HepG2 (cell line): Measurements from ENCODE around the gene SLC30A4. TPM values are rescaled to one million over a fixed set of nuclear protein-coding genes. Genes with fewer than 3 reads are reported as not detected.

ENCODE experiments used
- HNF4G ChIP-seq, 2 experiments: sonication (generic) in 1 of 2; formaldehyde crosslinking in 1 of 2; IDR thresholded peaks; 2 replicates each; pipeline versions ENCODE4 v1.4.0 to v1.6.1; 2011 to 2020; ENCODE audit warnings: borderline replicate concordance in 2 of 2, low read depth in 2 of 2, mild to moderate bottlenecking in 2 of 2, low read length in 1 of 2, missing genetic modification reagents in 1 of 2, moderate library complexity in 1 of 2
- NCOA5 ChIP-seq: sonication (generic); formaldehyde crosslinking; IDR thresholded peaks from 2 replicates; pipeline ENCODE4 v1.4.0; 2020; ENCODE audit warnings: missing genetic modification reagents
- ZNF256 ChIP-seq: sonication (generic); formaldehyde crosslinking; conservative IDR thresholded peaks from 2 replicates; pipeline ENCODE4 v1.4.0; 2020; ENCODE audit warnings: missing genetic modification reagents
- polyA plus RNA-seq, 8 experiments: library from polyadenylated mRNA; depleted of rRNA in 3 of 8; stranded (reverse) in 7 of 8; unstranded in 1 of 8; fragments of >200 nt; fragmentation: Illumina TruSeq in 4 of 8; extraction: Trizol in 4 of 8; gene quantifications; 2 replicates each; pipeline versions ENCODE4 v1.2.1 to v1.2.3, GENCODE V29; 2011 to 2016; ENCODE audit warnings: low read depth in 4 of 8, missing spikeins in 1 of 8, mixed read lengths in 1 of 8; ENCODE audit not compliant: insufficient read depth in 1 of 8
- total RNA-seq, 5 experiments: library from RNA; depleted of rRNA; stranded (reverse); fragments of >200 nt; fragmentation: Illumina TruSeq; extraction: Trizol; gene quantifications; 2 replicates each; pipeline ENCODE4 v1.2.3, GENCODE V29; 2016; ENCODE audit warnings: low read depth in 1 of 5
- TF ChIP-seq, protein P1 (sequence below): sonication (generic); formaldehyde crosslinking; IDR thresholded peaks from 2 replicates; pipeline ENCODE4 v1.4.0; 2020; ENCODE audit warnings: missing genetic modification reagents, borderline replicate concordance
- TF ChIP-seq, protein P2 (sequence below): sonication (generic); formaldehyde crosslinking; IDR thresholded peaks from 2 replicates; pipeline ENCODE4 v1.5.0; 2020; ENCODE audit warnings: mild to moderate bottlenecking, missing genetic modification reagents, moderate library complexity
- TF ChIP-seq, protein P3 (sequence below): sonication (generic); formaldehyde crosslinking; IDR thresholded peaks from 2 replicates; pipeline ENCODE4 v1.5.0; 2020; ENCODE audit warnings: missing genetic modification reagents, mild to moderate bottlenecking, borderline replicate concordance

Gene SLC30A4
- total and polyA plus RNA-seq, 2 of the 13 experiments (the other 11 are each of a cell fraction or from before 2014, with no cell fraction given): 0.01 to 0.04 TPM

DNA sequence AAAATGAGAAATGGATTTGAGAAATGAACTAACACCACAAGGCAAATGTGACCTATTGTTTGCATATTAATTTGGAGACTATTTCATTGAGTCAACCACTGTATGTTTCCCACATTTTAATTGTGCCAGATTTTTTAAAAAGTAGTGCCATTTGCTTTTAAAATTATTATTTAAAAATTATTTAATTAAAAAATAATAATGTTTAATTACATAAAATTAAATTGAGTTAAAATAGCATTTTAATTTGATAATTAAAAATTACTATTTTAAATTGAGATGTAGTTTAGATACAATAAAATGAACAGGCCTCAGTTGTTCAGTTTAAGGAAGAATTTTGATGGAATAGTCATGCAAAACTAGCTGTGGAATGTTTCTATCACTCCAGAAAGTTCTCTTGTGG, 81.5 kb downstream of the SLC30A4 start (continued):
- TF ChIP-seq, protein P1, sequence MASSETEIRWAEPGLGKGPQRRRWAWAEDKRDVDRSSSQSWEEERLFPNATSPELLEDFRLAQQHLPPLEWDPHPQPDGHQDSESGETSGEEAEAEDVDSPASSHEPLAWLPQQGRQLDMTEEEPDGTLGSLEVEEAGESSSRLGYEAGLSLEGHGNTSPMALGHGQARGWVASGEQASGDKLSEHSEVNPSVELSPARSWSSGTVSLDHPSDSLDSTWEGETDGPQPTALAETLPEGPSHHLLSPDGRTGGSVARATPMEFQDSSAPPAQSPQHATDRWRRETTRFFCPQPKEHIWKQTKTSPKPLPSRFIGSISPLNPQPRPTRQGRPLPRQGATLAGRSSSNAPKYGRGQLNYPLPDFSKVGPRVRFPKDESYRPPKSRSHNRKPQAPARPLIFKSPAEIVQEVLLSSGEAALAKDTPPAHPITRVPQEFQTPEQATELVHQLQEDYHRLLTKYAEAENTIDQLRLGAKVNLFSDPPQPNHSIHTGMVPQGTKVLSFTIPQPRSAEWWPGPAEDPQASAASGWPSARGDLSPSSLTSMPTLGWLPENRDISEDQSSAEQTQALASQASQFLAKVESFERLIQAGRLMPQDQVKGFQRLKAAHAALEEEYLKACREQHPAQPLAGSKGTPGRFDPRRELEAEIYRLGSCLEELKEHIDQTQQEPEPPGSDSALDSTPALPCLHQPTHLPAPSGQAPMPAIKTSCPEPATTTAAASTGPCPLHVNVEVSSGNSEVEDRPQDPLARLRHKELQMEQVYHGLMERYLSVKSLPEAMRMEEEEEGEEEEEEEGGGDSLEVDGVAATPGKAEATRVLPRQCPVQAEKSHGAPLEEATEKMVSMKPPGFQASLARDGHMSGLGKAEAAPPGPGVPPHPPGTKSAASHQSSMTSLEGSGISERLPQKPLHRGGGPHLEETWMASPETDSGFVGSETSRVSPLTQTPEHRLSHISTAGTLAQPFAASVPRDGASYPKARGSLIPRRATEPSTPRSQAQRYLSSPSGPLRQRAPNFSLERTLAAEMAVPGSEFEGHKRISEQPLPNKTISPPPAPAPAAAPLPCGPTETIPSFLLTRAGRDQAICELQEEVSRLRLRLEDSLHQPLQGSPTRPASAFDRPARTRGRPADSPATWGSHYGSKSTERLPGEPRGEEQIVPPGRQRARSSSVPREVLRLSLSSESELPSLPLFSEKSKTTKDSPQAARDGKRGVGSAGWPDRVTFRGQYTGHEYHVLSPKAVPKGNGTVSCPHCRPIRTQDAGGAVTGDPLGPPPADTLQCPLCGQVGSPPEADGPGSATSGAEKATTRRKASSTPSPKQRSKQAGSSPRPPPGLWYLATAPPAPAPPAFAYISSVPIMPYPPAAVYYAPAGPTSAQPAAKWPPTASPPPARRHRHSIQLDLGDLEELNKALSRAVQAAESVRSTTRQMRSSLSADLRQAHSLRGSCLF (CRISPR knock-in tag): no peak
- TF ChIP-seq HNF4G (IDR thresholded peaks at IDR 0.05; ENCODE audit: borderline replicate concordance, low read depth, low read length) (no peak), HNF4G (CRISPR knock-in tag; IDR thresholded peaks at IDR 0.05; ENCODE audit: borderline replicate concordance, low read depth) (no peak), NCOA5 (no peak), ZNF256 (CRISPR knock-in tag) (no peak)
- TF ChIP-seq, protein P2, sequence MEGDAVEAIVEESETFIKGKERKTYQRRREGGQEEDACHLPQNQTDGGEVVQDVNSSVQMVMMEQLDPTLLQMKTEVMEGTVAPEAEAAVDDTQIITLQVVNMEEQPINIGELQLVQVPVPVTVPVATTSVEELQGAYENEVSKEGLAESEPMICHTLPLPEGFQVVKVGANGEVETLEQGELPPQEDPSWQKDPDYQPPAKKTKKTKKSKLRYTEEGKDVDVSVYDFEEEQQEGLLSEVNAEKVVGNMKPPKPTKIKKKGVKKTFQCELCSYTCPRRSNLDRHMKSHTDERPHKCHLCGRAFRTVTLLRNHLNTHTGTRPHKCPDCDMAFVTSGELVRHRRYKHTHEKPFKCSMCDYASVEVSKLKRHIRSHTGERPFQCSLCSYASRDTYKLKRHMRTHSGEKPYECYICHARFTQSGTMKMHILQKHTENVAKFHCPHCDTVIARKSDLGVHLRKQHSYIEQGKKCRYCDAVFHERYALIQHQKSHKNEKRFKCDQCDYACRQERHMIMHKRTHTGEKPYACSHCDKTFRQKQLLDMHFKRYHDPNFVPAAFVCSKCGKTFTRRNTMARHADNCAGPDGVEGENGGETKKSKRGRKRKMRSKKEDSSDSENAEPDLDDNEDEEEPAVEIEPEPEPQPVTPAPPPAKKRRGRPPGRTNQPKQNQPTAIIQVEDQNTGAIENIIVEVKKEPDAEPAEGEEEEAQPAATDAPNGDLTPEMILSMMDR (CRISPR knock-in tag): no peak
- TF ChIP-seq, protein P3, sequence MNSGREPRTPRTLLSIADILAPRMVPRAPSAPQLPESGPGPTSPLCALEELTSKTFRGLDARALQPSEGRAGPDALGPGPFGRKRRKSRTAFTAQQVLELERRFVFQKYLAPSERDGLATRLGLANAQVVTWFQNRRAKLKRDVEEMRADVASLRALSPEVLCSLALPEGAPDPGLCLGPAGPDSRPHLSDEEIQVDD (CRISPR knock-in tag): no peak
- TF ChIP-seq, all 625 proteins: peak for 0
